Endothelial cell (in vitro differentiated cells): ENCODE data around the gene CTSF. TPM values are rescaled to one million over a fixed set of nuclear protein-coding genes. Genes with fewer than 3 reads are reported as not detected.
A peak's percentile ranks its signal among the peaks of the same experiment; 100 is the strongest.

Experiments
- DNase-seq: peaks from one replicate; pipeline ENCODE4 v3.0.0; 2021; ENCODE audit warnings: low spot score
- H3K27ac Mint-ChIP-seq: one replicate; pipeline ENCODE4 v1.8.0; 2021; ENCODE audit warnings: mixed read lengths, inconsistent platforms; ENCODE audit not compliant: unreplicated experiment
- H3K27me3 Mint-ChIP-seq: one replicate; pipeline ENCODE4 v1.8.0; 2021; ENCODE audit warnings: mild to moderate bottlenecking, moderate library complexity, mixed read lengths, inconsistent platforms; ENCODE audit not compliant: unreplicated experiment
- H3K36me3 Mint-ChIP-seq: one replicate; pipeline ENCODE4 v1.8.0; 2021; ENCODE audit warnings: mild to moderate bottlenecking, low read depth, mixed read lengths, inconsistent platforms; ENCODE audit not compliant: unreplicated experiment
- H3K4me1 Mint-ChIP-seq: one replicate; pipeline ENCODE4 v1.8.0; 2021; ENCODE audit warnings: mild to moderate bottlenecking, mixed read lengths, inconsistent platforms; ENCODE audit not compliant: unreplicated experiment
- H3K4me3 Mint-ChIP-seq: one replicate; pipeline ENCODE4 v1.8.0; 2021; ENCODE audit warnings: mild to moderate bottlenecking, mixed read lengths, inconsistent platforms; ENCODE audit not compliant: unreplicated experiment
- H3K9me3 Mint-ChIP-seq: one replicate; pipeline ENCODE4 v1.8.0; 2021; ENCODE audit warnings: mixed read lengths, inconsistent platforms; ENCODE audit not compliant: unreplicated experiment
- CTCF ChIP-seq: fragments of 200-600 bp; sonication (generic); IDR thresholded peaks from one replicate; pipeline ENCODE4 v1.5.0; 2021; ENCODE audit warnings: antibody characterized with exemption; ENCODE audit not compliant: unreplicated experiment
- total RNA-seq: library from RNA; stranded (reverse); fragmentation: NEBNext Ultra II Directional; extraction: Animal tissue kit (Norgen Biotek cat#: 25700); gene quantifications from one replicate; pipeline ENCODE4 v1.2.1, GENCODE V29; 2021; ENCODE audit not compliant: unreplicated experiment

CTSF gene
- total RNA-seq, 1 donor from 2014 or later, result 9.2 TPM

- Mint-ChIP-seq H3K27me3 (peaks cover 9% of the 10 kb centered on the region), H3K4me1 (no peaks in the 10 kb centered on the region), H3K4me3 (no peak overlapping the region), H3K27ac (no peak overlapping the region), H3K36me3 (no peaks in the 10 kb centered on the region), H3K9me3 (no peaks in the 10 kb centered on the region)
- TF ChIP-seq CTCF, result no peak
- no peak for DNase-seq
Measured at GRCh38 chr11:66559142-66559865, 9.1 kb downstream of the CTSF start.

GRCh38 chr11:66557733-66558326 lies 10.6 kb downstream of the CTSF start:
- Mint-ChIP-seq H3K36me3 (no peaks in the 10 kb centered on the region), H3K27me3 (peaks cover 9% of the 10 kb centered on the region), H3K4me1 (no peaks in the 10 kb centered on the region), H3K4me3 (no peak overlapping the region), H3K27ac (no peak overlapping the region), H3K9me3 (no peaks in the 10 kb centered on the region)
- no peak for DNase-seq
- no peak for TF ChIP-seq CTCF

- Mint-ChIP-seq H3K36me3 (no peaks in the 10 kb centered on the region), H3K4me1 (no peaks in the 10 kb centered on the region), H3K9me3 (no peaks in the 10 kb centered on the region), H3K27me3 (peaks cover 9% of the 10 kb centered on the region), H3K4me3 (no peak overlapping the region), H3K27ac (no peak overlapping the region)
- DNase-seq, result no peak
- no peak for TF ChIP-seq CTCF
Measured at GRCh38 chr11:66556086-66556485, 12.3 kb downstream of the CTSF start.

GRCh38 chr11:66555416-66555815 lies 13.0 kb downstream of the CTSF start:
- Mint-ChIP-seq H3K27me3 (peaks cover 9% of the 10 kb centered on the region), H3K4me1 (no peaks in the 10 kb centered on the region), H3K36me3 (no peaks in the 10 kb centered on the region), H3K4me3 (no peak overlapping the region), H3K27ac (no peak overlapping the region), H3K9me3 (no peaks in the 10 kb centered on the region)
- no peak for TF ChIP-seq CTCF
- DNase-seq, result no peak

GRCh38 chr11:66554602-66555001 lies 13.8 kb downstream of the CTSF start:
- no peaks in the 10 kb centered on the region for H3K4me1 Mint-ChIP-seq
- peak overlapping the region; percentile 61 for H3K27ac Mint-ChIP-seq
- no peak for DNase-seq
- peaks cover 7% of the 10 kb centered on the region for H3K27me3 Mint-ChIP-seq
- no peak overlapping the region for H3K4me3 Mint-ChIP-seq
- H3K36me3 Mint-ChIP-seq, result no peaks in the 10 kb centered on the region
- H3K9me3 Mint-ChIP-seq, result no peaks in the 10 kb centered on the region
- no peak for TF ChIP-seq CTCF
